Omental fat pad (tissue), 4 donors: ENCODE data around the gene FNDC5. TPM values are rescaled to one million over a fixed set of nuclear protein-coding genes. Genes with fewer than 3 reads are reported as not detected.

Source experiments
- ATAC-seq: fragments of 150-250 bp; one replicate; pipeline ENCODE4 v1.9.1; 2016; ENCODE audit warnings: mild to moderate bottlenecking, moderate library complexity; ENCODE audit not compliant: low FRiP score
- DNase-seq: peaks from one replicate; pipeline ENCODE4 v3.0.0-alpha.2; 2019; ENCODE audit warnings: low spot score
- CTCF ChIP-seq, 3 donors: fragments of 450-650 bp; IDR thresholded peaks; one replicate each; pipeline ENCODE4 v1.5.1; 2016 to 2017; ENCODE audit warnings: antibody characterized with exemption in 3 of 3, mild to moderate bottlenecking in 3 of 3, moderate library complexity in 2 of 3
- total RNA-seq, 4 donors: library from RNA; depleted of rRNA; stranded (reverse); fragments of >200 nt; gene quantifications; one replicate each; pipeline ENCODE4 v1.1.0, GENCODE V29; 2016

The FNDC5 gene
- total RNA-seq, 4 donors from 2014 or later = 0.48 to 3.0 (median 1.6) TPM

- DNase-seq (no peak), ATAC-seq (no peak)
- TF ChIP-seq CTCF (IDR thresholded peaks at IDR 0.05) = no peak
These were observed 16.9 kb upstream of the FNDC5 start for GRCh38 chr1:32887623-32888022.

- no peak for TF ChIP-seq CTCF (IDR thresholded peaks at IDR 0.05)
- DNase-seq (no peak), ATAC-seq (no peak)
These were observed 16.2 kb upstream of the FNDC5 start for GRCh38 chr1:32886828-32887414.

DNA sequence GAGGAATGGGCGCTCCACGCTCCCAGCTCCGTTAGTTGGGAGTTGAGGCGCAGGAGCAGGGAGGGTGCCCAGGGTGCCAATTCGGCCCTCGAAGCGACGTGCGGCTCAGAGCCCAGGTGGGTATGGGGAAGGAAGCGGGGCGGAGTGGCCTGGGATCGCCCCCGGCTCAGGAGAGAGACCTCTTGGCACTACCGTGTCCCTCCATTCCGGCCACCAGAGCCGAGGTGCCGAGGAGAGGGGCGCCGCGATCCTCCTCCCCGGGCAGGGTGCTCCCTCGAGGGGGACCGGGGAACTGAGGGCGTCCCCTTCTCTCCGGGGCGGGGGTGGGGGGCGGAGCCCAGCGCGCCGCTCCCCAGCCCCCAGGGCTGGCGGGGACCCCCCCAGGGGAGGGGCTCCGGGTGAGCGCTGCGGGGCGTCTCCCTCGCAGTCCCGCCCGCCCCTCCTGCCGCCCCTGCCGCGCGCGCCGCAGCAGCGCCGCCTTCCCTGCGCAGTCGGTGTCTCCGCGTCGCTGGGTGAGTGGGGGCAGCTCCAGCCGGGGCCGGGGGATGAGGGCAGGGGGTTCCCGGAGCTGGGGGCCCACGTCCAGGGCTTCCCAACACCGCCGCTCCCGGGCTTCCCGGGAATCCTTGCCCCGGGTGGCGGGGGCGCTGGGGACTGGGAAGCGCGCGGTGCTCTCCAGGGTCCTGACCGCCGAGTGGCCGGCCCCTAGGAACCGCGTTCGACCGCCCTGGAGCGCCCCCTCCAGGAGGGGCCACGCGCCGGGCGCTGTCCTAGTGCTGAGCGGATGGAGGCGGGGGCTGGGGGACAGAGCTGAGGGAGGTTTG, 15.5 kb upstream of the FNDC5 start, which contains the start of gene HPCA:
Gene HPCA, plus strand, starts transcription at position 488 of the 824 bp plus-strand sequence. CDS start 2,408 bp downstream, outside the sequence.
- DNase-seq (no peak), ATAC-seq (peak; percentile 54)

GRCh38 chr1:32885676-32886003, 14.9 kb upstream of the FNDC5 start:
- ATAC-seq (no peak), DNase-seq (no peak)
- TF ChIP-seq CTCF (IDR thresholded peaks at IDR 0.05) = no peak

More for the DNA sequence above, 15.5 kb upstream of the FNDC5 start, which contains the start of gene HPCA:
- TF ChIP-seq CTCF (IDR thresholded peaks at IDR 0.05) = no peak

GRCh38 chr1:32884726-32885125, 14.0 kb upstream of the FNDC5 start:
- no peak for ATAC-seq
- no peak for DNase-seq
- TF ChIP-seq CTCF (IDR thresholded peaks at IDR 0.05) = no peak

- DNase-seq = no peak
These were observed 13.3 kb upstream of the FNDC5 start for GRCh38 chr1:32884032-32884372.

More at GRCh38 chr1:32884032-32884372, 13.3 kb upstream of the FNDC5 start:
- TF ChIP-seq CTCF (IDR thresholded peaks at IDR 0.05) = no peak
- ATAC-seq = no peak
